Endothelial cell of umbilical vein (primary cell): Measurements from ENCODE around the gene PRG2. TPM values are rescaled to one million over a fixed set of nuclear protein-coding genes. Genes with fewer than 3 reads are reported as not detected.

Experiments used
- BruUV-seq: library from RNA; stranded (reverse); fragments of 400-500 nt; replicated peaks from 2 replicates; lab custom pipeline; 2021; lab: Mats Ljungman, UMichigan
- CTCF ChIA-PET: fragments of 300-600, 350-600 bp; sonication (Branson Sonifier 250); formaldehyde crosslinking; loops from one replicate; lab custom pipeline; 2021; ENCODE audit warnings: antibody characterized with exemption, inconsistent platforms; lab: Charles Lee
- POLR2A ChIA-PET: fragments of 300-600, 350-600 bp; sonication (Branson Sonifier 250); formaldehyde crosslinking; loops from one replicate; lab custom pipeline; 2021; ENCODE audit warnings: antibody characterized with exemption, inconsistent platforms; lab: Charles Lee
- DNase-seq: peaks from one replicate; pipeline ENCODE4 v3.0.0-alpha.2; 2011; ENCODE audit warnings: low read depth, low spot score
- FAIRE-seq: peaks from 2 replicates; lab custom pipeline; 2011; peaks lifted over from hg19 to GRCh38; lab: Jason Lieb, UNC
- H2AFZ ChIP-seq: 2 replicates; pipeline ENCODE4 v1.6.0; 2012; ENCODE audit warnings: low read depth, low read length, control low read depth, inconsistent platforms
- H3K27ac ChIP-seq: 2 replicates; pipeline ENCODE4 v1.5.1; 2011; ENCODE audit warnings: low read depth, mild to moderate bottlenecking, control low read depth, low read length, moderate library complexity; ENCODE audit not compliant: insufficient read depth
- H3K27me3 ChIP-seq, 2 experiments: 2 replicates each; pipeline versions ENCODE4 v1.6.0 to v1.6.1; 2011; ENCODE audit warnings: low read length in 2 of 2, mixed read lengths in 1 of 2; ENCODE audit not compliant: control insufficient read depth in 2 of 2, insufficient read depth in 2 of 2
- H3K36me3 ChIP-seq, 2 experiments: 2 replicates in 1 of 2; 3 replicates in 1 of 2; pipeline ENCODE4 v1.5.1; 2011; ENCODE audit warnings: low read length in 2 of 2, mild to moderate bottlenecking in 1 of 2, moderate library complexity in 1 of 2; ENCODE audit not compliant: control insufficient read depth in 2 of 2, insufficient read depth in 2 of 2; ENCODE audit errors: extremely low read depth in 1 of 2
- H3K4me1 ChIP-seq: 3 replicates; pipeline ENCODE4 v1.5.1; 2011; ENCODE audit warnings: mild to moderate bottlenecking, low read length; ENCODE audit not compliant: control insufficient read depth, insufficient read depth; ENCODE audit errors: extremely low read depth
- H3K4me2 ChIP-seq: 2 replicates; pipeline ENCODE4 v1.6.1; 2011; ENCODE audit warnings: low read length, control low read depth, mixed read lengths; ENCODE audit not compliant: insufficient read depth
- H3K4me3 ChIP-seq, 3 experiments: fragments of 200-600 bp in 1 of 3; sonication (generic), shearing (Covaris generic) in 1 of 3; replicated peaks in 1 of 3; 2 replicates each; pipeline ENCODE4 v1.5.1; 2011 to 2016; ENCODE audit warnings: control low read depth in 3 of 3, low read length in 3 of 3, mild to moderate bottlenecking in 2 of 3, inconsistent platforms in 1 of 3, low read depth in 1 of 3, moderate library complexity in 1 of 3; ENCODE audit not compliant: insufficient read depth in 1 of 3
- H3K79me2 ChIP-seq: 2 replicates; pipeline ENCODE4 v1.6.0; 2012; ENCODE audit warnings: low read length, inconsistent platforms; ENCODE audit not compliant: control insufficient read depth, insufficient read depth
- H3K9ac ChIP-seq: replicated peaks from 2 replicates; pipeline ENCODE3; 2011; ENCODE audit warnings: low read length, control low read depth; ENCODE audit not compliant: insufficient read depth; ENCODE audit errors: extremely low read depth
- H3K9me1 ChIP-seq: replicated peaks from 3 replicates; pipeline ENCODE4 v1.6.0; 2011; ENCODE audit warnings: mild to moderate bottlenecking, low read length; ENCODE audit not compliant: control insufficient read depth, insufficient read depth; ENCODE audit errors: extremely low read depth
- H3K9me3 ChIP-seq: replicated peaks from 2 replicates; pipeline ENCODE4 v1.5.1; 2012; ENCODE audit warnings: low read length, inconsistent platforms; ENCODE audit not compliant: control insufficient read depth, insufficient read depth
- H4K20me1 ChIP-seq: replicated peaks from 2 replicates; pipeline ENCODE3; 2011; ENCODE audit warnings: mild to moderate bottlenecking, low read length; ENCODE audit not compliant: control insufficient read depth, insufficient read depth; ENCODE audit errors: extremely low read depth
- EZH2 ChIP-seq: IDR thresholded peaks from 2 replicates; pipeline ENCODE4 v1.6.1; 2012; ENCODE audit warnings: borderline replicate concordance, low read depth, mild to moderate bottlenecking, moderate library complexity, low read length, inconsistent platforms; ENCODE audit not compliant: severe bottlenecking
- FOS ChIP-seq: IDR thresholded peaks from 2 replicates; pipeline ENCODE4 v1.6.1; 2011; ENCODE audit warnings: mild to moderate bottlenecking, low read length, moderate library complexity, borderline replicate concordance; ENCODE audit not compliant: insufficient read depth
- GATA2 ChIP-seq: IDR thresholded peaks from 2 replicates; pipeline ENCODE4 v1.7.0; 2011; ENCODE audit warnings: low read depth, mild to moderate bottlenecking, moderate library complexity, mixed read lengths, low read length; ENCODE audit not compliant: insufficient read length, insufficient read depth
- JUN ChIP-seq: IDR thresholded peaks from 2 replicates; pipeline ENCODE4 v1.6.1; 2011; ENCODE audit warnings: borderline replicate concordance, low read depth; ENCODE audit not compliant: insufficient read length, insufficient read depth
- MAX ChIP-seq: IDR thresholded peaks from 2 replicates; pipeline ENCODE4 v1.6.1; 2011; ENCODE audit not compliant: insufficient read depth, insufficient read length
- MYC ChIP-seq: IDR thresholded peaks from one replicate; pipeline ENCODE4 v1.6.1; 2011; ENCODE audit warnings: mild to moderate bottlenecking, low read depth, low read length
- POLR2A ChIP-seq: IDR thresholded peaks from 2 replicates; pipeline ENCODE4 v1.6.1; 2012; ENCODE audit warnings: low read depth, mild to moderate bottlenecking, control low read depth, low read length
- POLR2AphosphoS5 ChIP-seq: IDR thresholded peaks from 2 replicates; pipeline ENCODE4 v1.6.1; 2012; ENCODE audit warnings: low read depth, mild to moderate bottlenecking, control low read depth, low read length, moderate library complexity; ENCODE audit not compliant: insufficient read depth
- dilution Hi-C: fragments of 300-500 bp; cut with MboI; formaldehyde crosslinking; loops from one replicate; pipeline ENCODE4 v1.15.0; 2019; ENCODE audit warnings: low sequenced_read_pairs; ENCODE audit not compliant: extremely low pct_ligation_motif_present
- intact Hi-C: fragments of 100-400 bp; cut with micrococcal nuclease; formaldehyde crosslinking; loops from one replicate; pipeline ENCODE4 v1.10.0; 2022
- polyA plus RNA-seq, 4 experiments: library from polyadenylated mRNA; depleted of rRNA in 3 of 4; stranded (reverse) in 3 of 4; unstranded in 1 of 4; fragments of >200 nt; gene quantifications; 2 replicates each; pipeline versions ENCODE4 v1.2.1 to v1.2.3, GENCODE V29; 2011 to 2012; ENCODE audit warnings: missing spikeins in 1 of 4
- total RNA-seq: library from RNA; stranded (reverse); gene quantifications from 2 replicates; pipeline ENCODE4 v1.2.3, GENCODE V29; 2021
- TF ChIP-seq, protein P1 (sequence below), 2 donors: IDR thresholded peaks; 1 replicate in 1 of 2; 2 replicates in 1 of 2; pipeline ENCODE4 v1.5.1; 2011; ENCODE audit warnings: low read length in 2 of 2, mild to moderate bottlenecking in 2 of 2, moderate library complexity in 2 of 2, control low read depth in 1 of 2, inconsistent platforms in 1 of 2, low read depth in 1 of 2; ENCODE audit not compliant: insufficient read depth in 1 of 2; ENCODE audit errors: extremely low read depth in 1 of 2

The PRG2 gene
- total and polyA plus RNA-seq, 2 donors (not counting 3 experiments of a cell fraction or from before 2014, with no cell fraction given) = 0.08 to 0.55 TPM

- H3K27ac ChIP-seq = no peak overlapping the region
- no peak for TF ChIP-seq MYC
- TF ChIP-seq EZH2 = no peak
- TF ChIP-seq POLR2AphosphoS5 = no peak
- TF ChIP-seq, protein P1, sequence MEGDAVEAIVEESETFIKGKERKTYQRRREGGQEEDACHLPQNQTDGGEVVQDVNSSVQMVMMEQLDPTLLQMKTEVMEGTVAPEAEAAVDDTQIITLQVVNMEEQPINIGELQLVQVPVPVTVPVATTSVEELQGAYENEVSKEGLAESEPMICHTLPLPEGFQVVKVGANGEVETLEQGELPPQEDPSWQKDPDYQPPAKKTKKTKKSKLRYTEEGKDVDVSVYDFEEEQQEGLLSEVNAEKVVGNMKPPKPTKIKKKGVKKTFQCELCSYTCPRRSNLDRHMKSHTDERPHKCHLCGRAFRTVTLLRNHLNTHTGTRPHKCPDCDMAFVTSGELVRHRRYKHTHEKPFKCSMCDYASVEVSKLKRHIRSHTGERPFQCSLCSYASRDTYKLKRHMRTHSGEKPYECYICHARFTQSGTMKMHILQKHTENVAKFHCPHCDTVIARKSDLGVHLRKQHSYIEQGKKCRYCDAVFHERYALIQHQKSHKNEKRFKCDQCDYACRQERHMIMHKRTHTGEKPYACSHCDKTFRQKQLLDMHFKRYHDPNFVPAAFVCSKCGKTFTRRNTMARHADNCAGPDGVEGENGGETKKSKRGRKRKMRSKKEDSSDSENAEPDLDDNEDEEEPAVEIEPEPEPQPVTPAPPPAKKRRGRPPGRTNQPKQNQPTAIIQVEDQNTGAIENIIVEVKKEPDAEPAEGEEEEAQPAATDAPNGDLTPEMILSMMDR (IDR thresholded peaks at IDR 0.05; ENCODE audit: extremely low read depth in 1 of 2, insufficient read depth in 1 of 2, low read depth in 1 of 2, low read length in 2 of 2) = no peak
- TF ChIP-seq JUN = no peak
- TF ChIP-seq GATA2 = no peak
- TF ChIP-seq FOS = no peak
- TF ChIP-seq MAX = no peak
- no peak for TF ChIP-seq POLR2A
- dilution Hi-C loops (no loop called here), intact Hi-C loops (no loop called here)
- ChIA-PET CTCF (interaction anchor here (1.0 to 2.3 kb wide), 4 partner anchors 10 to 88 kb away, joined by 3 to 12 read pairs (median 4); no protein-coding TSS in a partner anchor), POLR2A (no interaction called here)
- no peaks in the 10 kb centered on the region for H3K9me3 ChIP-seq
- peaks cover 0 to 2% of the 10 kb centered on the region in 2 experiments for H3K27me3 ChIP-seq
- no peak overlapping the region for H3K4me2 ChIP-seq
- H3K79me2 ChIP-seq = no peaks in the 10 kb centered on the region
- no peak overlapping the region for H3K9ac ChIP-seq
- no TSS peak for BruUV-seq
- FAIRE-seq (no peak), DNase-seq (no peak)
- H3K4me1 ChIP-seq = no peaks in the 10 kb centered on the region
- no peak overlapping the region for H3K4me3 ChIP-seq
- no peaks in the 10 kb centered on the region for H4K20me1 ChIP-seq
- H3K36me3 ChIP-seq = no peaks in the 10 kb centered on the region
- no peak overlapping the region for H2AFZ ChIP-seq
- H3K9me1 ChIP-seq = no peaks in the 10 kb centered on the region
Measured at GRCh38 chr11:57370251-57370650, 20.2 kb downstream of the PRG2 start.
